Activated T-helper 2 cell treated with anti-CD3 and anti-CD28 coated beads, Interferon-gamma antibody, Interleukin-2, Interleukin-4, amounts not matched to agents 10 μg/mL and 5 μg/mL and 100 μg/mL, durations not matched to agents 14 hours and 24 hours and 36 hours (primary cell): ENCODE data around the gene POLDIP3. TPM values are rescaled to one million over a fixed set of nuclear protein-coding genes. Genes with fewer than 3 reads are reported as not detected.
"Not testable (repeated sequence)": the region's sequence is repeated elsewhere in the genome, so short reads cannot be mapped to it uniquely, and the experiment has no call there.

Source experiments
- DNase-seq: peaks from one replicate; pipeline ENCODE4 v3.0.0; 2021; ENCODE audit warnings: low spot score
- H3K27ac Mint-ChIP-seq: one replicate; pipeline ENCODE4 v1.8.0; 2021; ENCODE audit warnings: mixed read lengths
- H3K27me3 Mint-ChIP-seq: one replicate; pipeline ENCODE4 v1.8.0; 2021; ENCODE audit warnings: low read depth, mixed read lengths
- H3K36me3 Mint-ChIP-seq: one replicate; pipeline ENCODE4 v1.8.0; 2021; ENCODE audit warnings: low read depth, mixed read lengths
- H3K4me1 Mint-ChIP-seq: one replicate; pipeline ENCODE4 v1.8.0; 2021; ENCODE audit warnings: low read depth, mixed read lengths
- H3K4me3 Mint-ChIP-seq: one replicate; pipeline ENCODE4 v1.8.0; 2021; ENCODE audit warnings: low read depth, mild to moderate bottlenecking, moderate library complexity, mixed read lengths
- H3K9me3 Mint-ChIP-seq: one replicate; pipeline ENCODE4 v1.8.0; 2021; ENCODE audit warnings: mixed read lengths
- intact Hi-C: fragments of 100-400 bp; cut with micrococcal nuclease; formaldehyde crosslinking; loops from one replicate; pipeline ENCODE4 v1.15.1; 2023
- total RNA-seq: library from RNA; stranded (reverse); gene quantifications from 2 replicates; pipeline ENCODE4 v1.2.3, GENCODE V29; 2022

Gene POLDIP3
- total RNA-seq, 1 donor from 2014 or later, result 74.7 TPM

DNA sequence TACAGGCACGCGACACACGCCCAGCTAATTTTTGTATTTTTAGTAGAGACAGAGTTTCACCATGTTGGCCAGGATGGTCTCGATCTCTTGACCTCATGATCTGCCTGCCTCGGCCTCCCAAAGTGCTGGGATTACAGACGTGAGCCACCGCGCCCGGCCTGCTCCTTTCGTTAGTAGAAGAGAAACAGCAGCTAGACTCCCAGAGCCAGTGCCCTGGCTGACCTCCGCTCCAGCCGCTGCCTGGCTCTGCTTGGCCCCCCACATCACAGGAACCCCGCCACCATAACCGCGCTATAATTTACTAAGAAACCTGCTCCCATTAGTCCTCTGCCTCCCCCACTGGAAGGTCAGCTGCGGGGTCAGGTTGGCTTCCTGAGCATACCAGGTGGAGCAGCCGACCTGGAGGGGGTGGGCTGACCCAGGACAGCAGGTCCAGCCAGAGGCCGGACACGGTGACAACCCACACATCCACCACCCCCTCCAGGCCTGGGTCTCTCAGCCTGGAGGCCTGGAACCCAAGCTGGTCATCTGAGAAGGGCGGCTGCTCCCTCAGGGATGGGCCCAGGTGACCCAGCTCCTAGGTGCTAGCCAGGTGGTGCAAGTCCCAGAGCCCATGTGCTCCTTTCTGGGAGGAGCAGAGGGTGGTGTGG lies 7.5 kb upstream of the POLDIP3 start:
- Mint-ChIP-seq H3K4me3 (no peak overlapping the region), H3K9me3 (no peaks in the 10 kb centered on the region), H3K27me3 (no peaks in the 10 kb centered on the region), H3K4me1 (no peaks in the 10 kb centered on the region), H3K36me3 (peaks cover 21% of the 10 kb centered on the region), H3K27ac (no peak overlapping the region)
- intact Hi-C loops, result no loop called here
- no peak for DNase-seq

DNA sequence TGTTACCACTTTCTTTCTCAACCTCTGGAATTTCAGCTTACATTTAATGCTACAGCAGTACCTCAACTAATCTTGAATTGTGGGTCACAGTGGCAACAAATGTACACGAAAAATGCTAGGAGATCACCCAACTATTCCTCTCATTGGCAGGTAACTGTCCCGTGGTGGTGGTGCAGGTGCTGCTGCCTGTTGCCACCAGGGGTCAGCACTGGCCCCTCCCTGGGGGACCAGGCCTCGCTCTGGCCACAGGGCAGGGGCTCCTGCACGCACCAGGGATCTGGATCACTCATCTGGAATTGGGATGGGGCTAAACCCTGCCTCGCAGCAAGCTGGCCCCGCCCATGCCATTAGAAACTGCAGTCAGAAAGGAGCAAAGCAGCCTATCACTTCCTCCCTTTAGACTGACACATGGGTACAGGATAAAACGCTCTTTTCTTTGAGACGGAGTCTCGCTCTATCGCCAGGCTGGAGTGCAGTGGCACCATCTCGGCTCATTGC lies 6.9 kb upstream of the POLDIP3 start:
- no peak overlapping the region for H3K27ac Mint-ChIP-seq
- DNase-seq, result peak; percentile 43
- intact Hi-C loops, result no loop called here
- H3K4me1 Mint-ChIP-seq, result no peaks in the 10 kb centered on the region
- peaks cover 19% of the 10 kb centered on the region for H3K36me3 Mint-ChIP-seq
- H3K27me3 Mint-ChIP-seq, result no peaks in the 10 kb centered on the region
- H3K4me3 Mint-ChIP-seq, result no peak overlapping the region
- H3K9me3 Mint-ChIP-seq, result no peaks in the 10 kb centered on the region

DNA sequence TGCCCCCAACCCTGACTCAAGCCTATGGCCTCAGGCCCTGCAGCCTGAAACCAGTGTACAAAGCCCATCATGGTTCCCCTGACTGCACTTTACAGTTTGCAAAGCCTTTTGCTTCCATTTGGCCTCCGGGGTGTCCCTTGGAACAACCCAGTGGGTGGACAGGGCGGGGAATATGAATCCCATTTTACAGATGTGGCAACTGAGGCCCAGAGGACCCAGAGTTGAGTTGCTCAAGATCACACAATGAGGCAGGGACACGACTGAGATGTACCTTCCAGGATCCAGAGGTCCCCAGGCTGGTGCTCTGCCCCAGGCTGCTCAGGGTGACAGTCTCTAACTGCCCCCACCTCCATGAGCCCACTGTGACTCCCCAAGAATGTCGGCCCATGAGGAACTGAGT lies 5.4 kb upstream of the POLDIP3 start:
- Mint-ChIP-seq H3K27ac (no peak overlapping the region), H3K4me3 (no peak overlapping the region), H3K9me3 (no peaks in the 10 kb centered on the region), H3K36me3 (peaks cover 12% of the 10 kb centered on the region), H3K27me3 (no peaks in the 10 kb centered on the region), H3K4me1 (peaks cover 7% of the 10 kb centered on the region)
- intact Hi-C loops, result no loop called here
- no peak for DNase-seq

DNA sequence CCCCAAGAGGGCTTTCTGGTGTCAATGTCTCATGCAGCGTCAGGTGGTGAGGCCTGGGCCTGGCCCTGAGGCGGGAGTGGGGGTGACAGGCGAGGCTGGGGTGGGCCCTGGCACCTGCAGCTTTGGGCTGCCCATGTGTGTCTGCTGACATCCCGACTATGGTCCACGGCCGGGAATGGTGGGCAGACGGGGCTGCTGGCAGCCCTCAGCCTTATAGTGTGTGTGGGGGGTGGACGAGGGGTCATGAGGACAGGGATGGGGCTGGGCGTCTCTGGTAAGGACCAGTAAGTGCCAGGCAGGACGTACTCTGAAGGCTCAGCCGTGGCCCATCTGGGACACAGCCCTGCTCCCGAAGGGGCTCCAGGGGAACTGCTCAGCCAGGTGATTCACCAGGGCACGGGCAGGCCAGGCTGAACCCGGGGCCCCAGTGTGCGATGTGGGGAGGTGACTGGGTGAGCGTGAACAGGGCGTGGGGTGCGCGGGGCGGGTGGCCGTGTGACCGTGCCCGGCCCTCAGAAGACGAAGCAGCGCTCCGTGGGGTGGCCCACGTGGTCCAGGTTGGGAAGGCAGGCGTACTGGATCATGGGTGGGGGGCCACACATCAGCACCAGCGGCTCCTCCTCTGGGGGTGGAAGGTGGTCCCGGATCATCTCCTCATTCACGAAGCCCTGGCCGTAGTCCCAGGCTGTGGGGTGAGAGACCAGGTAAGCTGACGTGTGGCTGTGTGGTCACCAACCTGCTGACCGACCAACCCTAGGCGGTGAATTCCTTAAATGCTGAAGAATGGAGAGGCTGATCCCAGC lies 4.8 kb upstream of the POLDIP3 start:
- Mint-ChIP-seq H3K27ac (no peak overlapping the region), H3K27me3 (no peaks in the 10 kb centered on the region), H3K4me3 (no peak overlapping the region), H3K4me1 (peaks cover 7% of the 10 kb centered on the region), H3K36me3 (peaks cover 12% of the 10 kb centered on the region), H3K9me3 (no peaks in the 10 kb centered on the region)
- DNase-seq, result no peak
- intact Hi-C loops, result no loop called here

DNA sequence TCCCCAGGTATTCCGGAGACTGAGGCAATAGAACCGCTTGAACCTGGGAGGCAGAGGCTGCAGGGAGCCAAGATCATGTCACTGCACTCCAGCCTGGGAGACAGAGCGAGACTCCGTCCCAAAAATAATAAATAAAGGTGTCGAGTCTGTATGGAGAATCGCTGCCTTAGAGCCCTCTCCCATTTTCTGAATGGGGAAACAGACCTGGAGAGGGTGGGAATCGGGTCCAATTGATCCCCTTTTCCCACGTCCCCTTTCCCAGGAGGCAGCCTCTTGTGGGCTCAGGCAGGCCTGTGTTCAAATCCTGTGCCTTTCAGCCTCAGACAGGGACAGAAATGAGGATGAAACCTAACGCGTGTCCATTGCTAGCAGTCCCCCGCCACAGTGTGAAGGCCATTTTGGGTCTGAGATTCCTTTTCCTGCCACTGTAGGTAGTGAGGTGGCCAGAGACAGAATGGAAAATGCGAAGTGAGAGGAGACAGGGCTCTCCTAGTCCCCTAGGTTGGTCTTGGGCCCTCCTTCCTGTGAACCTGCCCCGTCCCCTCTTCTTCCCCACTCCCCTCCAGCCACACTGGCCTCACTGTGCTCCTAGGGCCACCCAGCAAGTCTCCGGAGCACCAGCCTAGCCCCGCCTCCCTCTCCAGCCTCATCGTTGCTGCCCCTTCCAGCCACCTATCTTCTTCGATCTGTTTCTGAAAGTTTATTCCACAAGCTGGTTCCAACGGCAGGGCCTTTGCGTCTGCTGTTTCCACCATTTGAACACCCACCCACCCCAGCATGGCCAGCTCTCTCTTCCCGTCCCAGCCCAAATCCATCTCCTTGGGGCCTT lies 2.7 kb upstream of the POLDIP3 start:
- intact Hi-C loops, result no loop called here
- DNase-seq, result no peak
- no peak overlapping the region for H3K4me3 Mint-ChIP-seq

DNA sequence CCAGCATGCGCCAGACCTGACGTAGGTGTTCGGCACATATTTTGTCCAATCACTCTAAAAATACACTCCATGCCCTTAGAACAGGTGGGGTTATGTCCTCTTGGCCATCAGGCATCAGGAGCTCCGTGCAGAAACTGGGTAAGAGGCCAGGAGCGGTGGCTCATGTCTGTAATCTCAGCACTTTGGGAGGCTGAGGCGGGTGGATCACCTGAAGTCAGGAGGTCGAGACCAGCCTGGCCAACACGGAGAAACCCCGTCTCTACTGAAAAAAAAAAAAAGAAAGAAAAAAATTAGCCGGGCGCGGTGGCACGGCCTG lies 1.1 kb upstream of the POLDIP3 start:
- DNase-seq, H3K9me3 Mint-ChIP-seq, H3K27me3 Mint-ChIP-seq: not testable (repeated sequence)
- Mint-ChIP-seq H3K4me3 (peak overlapping the region; percentile 93), H3K4me1 (peaks cover 30% of the 10 kb centered on the region), H3K36me3 (peaks cover 32% of the 10 kb centered on the region), H3K27ac (peak overlapping the region; percentile 99)
- intact Hi-C loops, result loop anchor here (1.0 to 2.0 kb wide), 3 partner anchors 33 to 525 kb away; partner anchors contain the start of genes CYB5R3, NDUFA6 and TTLL1

More for the DNA sequence above, 2.7 kb upstream of the POLDIP3 start:
- Mint-ChIP-seq H3K27me3 (no peaks in the 10 kb centered on the region), H3K4me1 (peaks cover 20% of the 10 kb centered on the region), H3K9me3 (no peaks in the 10 kb centered on the region), H3K36me3 (peaks cover 24% of the 10 kb centered on the region), H3K27ac (peak overlapping the region; percentile 57)

DNA sequence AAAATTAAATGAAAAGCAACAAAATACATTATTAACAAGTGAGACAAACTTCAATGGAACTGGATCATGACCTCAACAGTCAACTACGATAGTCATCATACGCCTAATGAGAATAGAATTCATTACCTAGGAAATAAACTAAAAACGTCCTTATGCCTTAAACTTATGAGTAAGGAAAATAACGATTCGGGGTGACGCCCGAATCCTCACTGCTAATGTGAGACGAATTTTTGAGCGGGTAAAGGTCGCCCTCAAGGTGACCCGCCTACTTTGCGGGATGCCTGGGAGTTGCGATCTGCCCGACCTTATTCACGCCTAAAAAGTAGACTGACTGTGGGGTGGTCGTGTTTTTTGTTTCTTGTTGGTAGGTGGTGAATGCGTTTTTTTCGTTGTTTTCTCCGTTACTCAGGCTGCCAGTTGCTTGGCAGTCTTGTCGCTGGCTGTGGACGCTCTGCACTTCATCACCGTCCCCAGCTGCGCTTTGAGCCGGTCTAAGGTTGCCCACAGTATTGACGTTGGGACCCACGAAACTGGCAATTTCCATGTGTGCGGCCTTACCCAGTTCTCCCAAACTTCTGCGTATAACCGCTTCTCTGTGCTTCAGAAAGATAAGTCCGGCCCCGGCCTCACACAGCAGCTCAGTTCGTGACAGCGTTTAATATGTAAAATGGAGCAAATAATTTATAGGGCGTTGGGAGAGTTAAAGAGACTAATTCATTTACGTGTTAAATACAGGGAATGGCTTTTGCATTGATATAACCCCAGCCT lies 593 bp upstream of the POLDIP3 start:
- H3K4me3 Mint-ChIP-seq, result peak overlapping the region; percentile 93
- H3K27ac Mint-ChIP-seq, result peak overlapping the region; percentile 99
- no peaks in the 10 kb centered on the region for H3K9me3 Mint-ChIP-seq
- H3K27me3 Mint-ChIP-seq, result no peaks in the 10 kb centered on the region
- peaks cover 36% of the 10 kb centered on the region for H3K36me3 Mint-ChIP-seq
- intact Hi-C loops, result loop anchor here (1.0 to 2.0 kb wide), 3 partner anchors 34 to 524 kb away; partner anchors contain the start of genes CYB5R3, NDUFA6 and TTLL1
- DNase-seq, result peak; percentile 89
- peaks cover 32% of the 10 kb centered on the region for H3K4me1 Mint-ChIP-seq

DNA sequence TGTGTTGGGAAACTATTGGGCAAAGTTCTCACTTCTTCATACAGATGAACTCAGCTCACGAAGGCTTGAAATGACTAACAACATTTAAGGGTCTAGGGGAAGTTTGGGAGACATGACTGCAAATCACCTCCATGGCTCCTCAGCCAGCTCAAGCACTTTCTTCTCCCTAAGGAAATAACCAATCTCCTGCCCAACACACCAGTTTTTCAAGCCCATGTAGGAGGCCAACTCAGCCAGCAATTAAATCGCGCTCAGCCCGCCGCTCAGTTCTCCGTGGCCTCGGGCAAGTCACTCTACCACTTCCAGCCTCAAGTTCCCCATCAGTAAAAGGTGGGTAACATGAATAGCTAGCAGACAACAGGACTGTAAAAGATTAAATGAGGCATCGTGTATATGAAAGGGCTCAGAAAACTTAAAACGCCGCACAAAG lies 796 bp downstream of the POLDIP3 start:
- DNase-seq, result no peak
- peak overlapping the region; percentile 95 for H3K4me3 Mint-ChIP-seq
- H3K27ac Mint-ChIP-seq, result peak overlapping the region; percentile 98
- peaks cover 39% of the 10 kb centered on the region for H3K36me3 Mint-ChIP-seq
- intact Hi-C loops, result loop anchor here (2.0 kb wide), 2 partner anchors 35 to 523 kb away; partner anchors contain the start of genes CYB5R3 and NDUFA6
- H3K9me3 Mint-ChIP-seq, result no peaks in the 10 kb centered on the region
- H3K4me1 Mint-ChIP-seq, result peaks cover 39% of the 10 kb centered on the region
- H3K27me3 Mint-ChIP-seq, result no peaks in the 10 kb centered on the region

DNA sequence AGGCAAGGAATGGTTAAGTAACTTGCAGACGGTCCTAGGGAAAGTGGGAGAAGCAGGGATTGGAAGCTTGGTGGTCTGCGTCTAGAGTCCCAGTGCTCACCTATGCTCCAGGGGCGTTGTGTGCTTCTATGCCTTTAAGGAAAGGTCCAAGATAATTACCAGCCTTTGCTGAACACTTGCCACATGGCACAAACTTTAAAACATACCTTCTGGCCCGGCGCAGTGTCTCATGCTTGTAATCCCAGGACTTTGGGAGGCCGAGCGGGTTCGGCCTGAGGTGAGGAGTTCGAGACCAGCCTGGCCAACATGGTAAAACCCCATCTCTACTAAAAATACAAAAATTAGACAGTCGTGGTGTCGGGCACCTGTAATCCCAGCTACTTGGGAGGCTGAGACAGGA lies 2.3 kb downstream of the POLDIP3 start:
- Mint-ChIP-seq H3K4me3 (peak overlapping the region; percentile 13), H3K27me3 (no peaks in the 10 kb centered on the region), H3K36me3 (peaks cover 41% of the 10 kb centered on the region), H3K9me3 (no peaks in the 10 kb centered on the region), H3K27ac (no peak overlapping the region), H3K4me1 (peaks cover 43% of the 10 kb centered on the region)
- no peak for DNase-seq
- intact Hi-C loops, result no loop called here

DNA sequence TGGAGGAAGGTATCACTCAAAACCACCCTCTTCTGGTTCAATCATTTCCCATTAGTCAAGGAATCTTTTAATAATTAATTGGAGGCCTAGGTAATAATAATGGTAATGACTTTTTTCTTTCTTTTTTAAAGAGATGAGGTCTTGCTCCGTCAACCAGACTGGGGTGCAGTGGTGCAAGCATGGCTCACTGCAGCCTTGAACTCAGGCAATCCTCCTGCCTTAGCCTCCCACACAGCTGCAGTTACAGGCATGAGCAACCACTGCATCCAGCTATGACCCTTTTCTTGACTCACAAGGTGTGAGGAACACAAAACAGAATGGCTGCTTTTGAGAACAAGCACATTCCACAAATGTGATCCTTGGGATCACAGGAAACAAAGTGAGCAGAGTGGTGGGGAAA lies 3.6 kb downstream of the POLDIP3 start:
- no peak overlapping the region for H3K27ac Mint-ChIP-seq
- H3K9me3 Mint-ChIP-seq, result no peaks in the 10 kb centered on the region
- peaks cover 49% of the 10 kb centered on the region for H3K36me3 Mint-ChIP-seq
- no peak for DNase-seq
- H3K4me3 Mint-ChIP-seq, result peak overlapping the region; percentile 7
- peaks cover 43% of the 10 kb centered on the region for H3K4me1 Mint-ChIP-seq
- no peaks in the 10 kb centered on the region for H3K27me3 Mint-ChIP-seq
- intact Hi-C loops, result no loop called here

DNA sequence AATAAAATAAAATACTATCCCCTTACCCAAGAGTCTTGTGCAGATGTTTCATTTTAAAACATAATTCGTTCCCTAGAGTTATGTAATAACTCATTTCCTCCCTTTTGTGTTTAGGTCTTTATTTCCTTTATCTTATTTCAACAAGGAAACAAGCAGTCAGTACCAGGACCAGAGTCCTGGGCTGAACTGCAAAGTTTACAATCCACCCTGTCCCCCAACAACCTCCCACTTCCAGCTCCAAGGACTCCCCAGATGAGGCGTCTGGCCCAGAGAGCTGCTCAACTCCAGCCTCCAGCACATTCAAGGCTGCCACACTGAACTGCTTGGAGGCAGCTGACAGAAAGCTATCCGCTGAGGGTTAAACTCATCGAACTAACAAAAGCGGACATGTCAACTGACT lies 4.5 kb downstream of the POLDIP3 start:
- Mint-ChIP-seq H3K27ac (peak overlapping the region; percentile 38), H3K27me3 (no peaks in the 10 kb centered on the region), H3K4me1 (peaks cover 39% of the 10 kb centered on the region), H3K36me3 (peaks cover 52% of the 10 kb centered on the region), H3K9me3 (no peaks in the 10 kb centered on the region), H3K4me3 (no peak overlapping the region)
- intact Hi-C loops, result no loop called here
- DNase-seq, result no peak

DNA sequence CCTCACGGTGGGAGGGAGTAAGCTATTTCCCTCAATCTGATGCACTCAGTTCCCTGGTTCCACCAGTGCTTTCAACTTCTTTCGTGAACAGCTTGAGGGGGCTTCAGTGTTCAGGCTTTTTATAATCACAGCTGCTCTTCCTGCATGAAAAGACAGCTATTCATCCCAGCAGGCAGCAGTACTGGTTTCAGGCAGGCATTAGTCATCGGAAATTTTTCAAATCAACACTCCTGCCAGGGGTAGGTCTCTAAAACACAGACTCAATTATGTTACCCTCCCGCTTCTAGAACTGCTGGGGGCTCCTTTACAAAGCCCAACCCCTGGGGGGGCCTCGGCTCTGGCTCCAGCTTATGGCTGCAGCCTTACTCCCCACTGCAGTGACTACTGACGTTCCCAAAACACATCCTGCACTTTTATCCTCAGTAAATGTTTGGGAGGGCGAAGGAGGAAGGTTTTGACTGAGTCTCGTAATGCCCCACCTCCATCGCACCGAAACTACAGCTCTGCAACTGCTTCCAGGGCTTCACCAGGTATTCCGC lies 5.8 kb downstream of the POLDIP3 start:
- peak overlapping the region; percentile 26 for H3K27ac Mint-ChIP-seq

More for the DNA sequence above, 5.8 kb downstream of the POLDIP3 start:
- Mint-ChIP-seq H3K36me3 (peaks cover 50% of the 10 kb centered on the region), H3K27me3 (no peaks in the 10 kb centered on the region), H3K4me3 (no peak overlapping the region), H3K9me3 (no peaks in the 10 kb centered on the region), H3K4me1 (peaks cover 36% of the 10 kb centered on the region)
- DNase-seq, result no peak
- intact Hi-C loops, result no loop called here
